ENCODE measurements around the gene CHPF2. TPM values are rescaled to one million over a fixed set of nuclear protein-coding genes. Genes with fewer than 3 reads are reported as not detected.

The CHPF2 gene
- polyA plus RNA-seq, 6 donors from 2014 or later, result 20.4 to 43.9 (median 25.2) TPM

GRCh38 chr7:151231080-151231479 lies 1.2 kb upstream of the CHPF2 start:
- Mint-ChIP-seq H3K36me3 (peaks cover 0 to 8% of the 10 kb centered on the region in 2 donors), H3K27me3 (no peaks in the 10 kb centered on the region), H3K9me3 (no peaks in the 10 kb centered on the region), H3K4me3 (peak overlapping the region in 4 of 8 donors; percentile 98 to 99 (median 98)), H3K4me1 (peaks cover 33 to 58% (median 42%) of the 10 kb centered on the region in 3 donors), H3K27ac (peak overlapping the region in 2 of 6 donors; percentile 38 to 44)
- DNase-seq, result no peak
- no peak for ATAC-seq (ENCODE audit: low read depth in 2 of 2)

GRCh38 chr7:151232917-151233701 lies 826 bp downstream of the CHPF2 start:
- ATAC-seq (ENCODE audit: low read depth in 2 of 2) (peak in 1 of 2 donors; percentile 15), DNase-seq (no peak)
- Mint-ChIP-seq H3K9me3 (no peaks in the 10 kb centered on the region), H3K27me3 (no peaks in the 10 kb centered on the region), H3K4me3 (peak overlapping the region; percentile 92 to 99 (median 98)), H3K27ac (peak overlapping the region; percentile 74 to 96 (median 90)), H3K36me3 (peaks cover 0 to 8% of the 10 kb centered on the region in 2 donors), H3K4me1 (peaks cover 19 to 42% (median 36%) of the 10 kb centered on the region in 3 donors)

- DNase-seq (no peak), ATAC-seq (ENCODE audit: low read depth in 2 of 2) (no peak)
- Mint-ChIP-seq H3K27ac (peak overlapping the region in 5 of 6 donors; percentile 53 to 95 (median 82)), H3K4me3 (peak overlapping the region; percentile 92 to 99 (median 98)), H3K4me1 (peaks cover 19 to 42% (median 36%) of the 10 kb centered on the region in 3 donors), H3K36me3 (peaks cover 0 to 8% of the 10 kb centered on the region in 2 donors), H3K9me3 (no peaks in the 10 kb centered on the region), H3K27me3 (no peaks in the 10 kb centered on the region)
Observed at GRCh38 chr7:151233804-151234203, 1.5 kb downstream of the CHPF2 start.

GRCh38 chr7:151235091-151235787 lies 3.0 kb downstream of the CHPF2 start:
- Mint-ChIP-seq H3K36me3 (peaks cover 0 to 8% of the 10 kb centered on the region in 2 donors), H3K27me3 (no peaks in the 10 kb centered on the region), H3K9me3 (no peaks in the 10 kb centered on the region), H3K27ac (peak overlapping the region in 1 of 6 donors; percentile 54), H3K4me3 (peak overlapping the region in 2 of 8 donors; percentile 70 to 98), H3K4me1 (peaks cover 26 to 45% (median 43%) of the 10 kb centered on the region in 3 donors)
- no peak for DNase-seq
- no peak for ATAC-seq (ENCODE audit: low read depth in 2 of 2)

- Mint-ChIP-seq H3K27me3 (no peaks in the 10 kb centered on the region), H3K4me3 (peak overlapping the region in 2 of 8 donors; percentile 25 to 45), H3K9me3 (no peaks in the 10 kb centered on the region), H3K4me1 (peaks cover 26 to 45% (median 43%) of the 10 kb centered on the region in 3 donors), H3K27ac (no peak overlapping the region), H3K36me3 (peaks cover 0 to 8% of the 10 kb centered on the region in 2 donors)
- no peak for DNase-seq
- ATAC-seq (ENCODE audit: low read depth in 2 of 2), result no peak
Observed at GRCh38 chr7:151236406-151236805, 4.1 kb downstream of the CHPF2 start.

GRCh38 chr7:151237244-151238189 lies 5.2 kb downstream of the CHPF2 start:
- no peak overlapping the region for H3K4me3 Mint-ChIP-seq
- ATAC-seq (ENCODE audit: low read depth in 2 of 2) (no peak), DNase-seq (no peak)
- H3K4me1 Mint-ChIP-seq, result peaks cover 16 to 36% (median 34%) of the 10 kb centered on the region in 3 donors
- H3K27me3 Mint-ChIP-seq, result no peaks in the 10 kb centered on the region
- H3K9me3 Mint-ChIP-seq, result no peaks in the 10 kb centered on the region
- peaks cover 0 to 8% of the 10 kb centered on the region in 2 donors for H3K36me3 Mint-ChIP-seq
- no peak overlapping the region for H3K27ac Mint-ChIP-seq

GRCh38 chr7:151238190-151238810 lies 6.0 kb downstream of the CHPF2 start:
- Mint-ChIP-seq H3K9me3 (no peaks in the 10 kb centered on the region), H3K27me3 (peaks cover 0 to 4% (median 0%) of the 10 kb centered on the region in 3 donors), H3K4me1 (peaks cover 18 to 37% (median 35%) of the 10 kb centered on the region in 3 donors), H3K4me3 (no peak overlapping the region), H3K36me3 (peaks cover 0 to 8% of the 10 kb centered on the region in 2 donors), H3K27ac (peak overlapping the region in 1 of 6 donors; percentile 24)
- DNase-seq (no peak), ATAC-seq (ENCODE audit: low read depth in 2 of 2) (no peak)

GRCh38 chr7:151238924-151239836 lies 6.9 kb downstream of the CHPF2 start:
- H3K4me3 Mint-ChIP-seq, result peak overlapping the region in 3 of 8 donors; percentile 8 to 62 (median 40)
- H3K36me3 Mint-ChIP-seq, result peaks cover 0 to 8% of the 10 kb centered on the region in 2 donors
- no peak for ATAC-seq (ENCODE audit: low read depth in 2 of 2)
- DNase-seq, result no peak
- H3K9me3 Mint-ChIP-seq, result no peaks in the 10 kb centered on the region
- H3K27ac Mint-ChIP-seq, result peak overlapping the region in 1 of 6 donors; percentile 24
- H3K27me3 Mint-ChIP-seq, result peaks cover 0 to 8% (median 0%) of the 10 kb centered on the region in 3 donors
- peaks cover 19 to 37% (median 35%) of the 10 kb centered on the region in 3 donors for H3K4me1 Mint-ChIP-seq

GRCh38 chr7:151239837-151240459 lies 7.7 kb downstream of the CHPF2 start:
- Mint-ChIP-seq H3K27me3 (peaks cover 0 to 8% (median 0%) of the 10 kb centered on the region in 3 donors), H3K27ac (peak overlapping the region in 2 of 6 donors; percentile 38 to 66), H3K36me3 (peaks cover 0 to 8% of the 10 kb centered on the region in 2 donors), H3K4me1 (peaks cover 21 to 40% (median 35%) of the 10 kb centered on the region in 3 donors), H3K4me3 (peak overlapping the region in 1 of 8 donors; percentile 69), H3K9me3 (no peaks in the 10 kb centered on the region)
- no peak for ATAC-seq (ENCODE audit: low read depth in 2 of 2)
- DNase-seq, result no peak

GRCh38 chr7:151240536-151240935 lies 8.3 kb downstream of the CHPF2 start:
- DNase-seq (no peak), ATAC-seq (ENCODE audit: low read depth in 2 of 2) (no peak)
- Mint-ChIP-seq H3K36me3 (peaks cover 0 to 8% of the 10 kb centered on the region in 2 donors), H3K27ac (peak overlapping the region in 1 of 6 donors; percentile 66), H3K27me3 (peaks cover 0 to 8% (median 0%) of the 10 kb centered on the region in 3 donors), H3K4me3 (no peak overlapping the region), H3K4me1 (peaks cover 23 to 40% (median 33%) of the 10 kb centered on the region in 3 donors), H3K9me3 (no peaks in the 10 kb centered on the region)

All from naive B cell (primary cell).